HG03135 (cell line): ENCODE data around the gene MGST2.

Experiments used
- ATAC-seq: cut with Tn5 transposase; IDR thresholded peaks from one replicate; pipeline ENCODE4 v1.9.1; 2021; ENCODE audit warnings: mild to moderate bottlenecking, moderate library complexity; ENCODE audit not compliant: unreplicated experiment

The MGST2 gene

DNA sequence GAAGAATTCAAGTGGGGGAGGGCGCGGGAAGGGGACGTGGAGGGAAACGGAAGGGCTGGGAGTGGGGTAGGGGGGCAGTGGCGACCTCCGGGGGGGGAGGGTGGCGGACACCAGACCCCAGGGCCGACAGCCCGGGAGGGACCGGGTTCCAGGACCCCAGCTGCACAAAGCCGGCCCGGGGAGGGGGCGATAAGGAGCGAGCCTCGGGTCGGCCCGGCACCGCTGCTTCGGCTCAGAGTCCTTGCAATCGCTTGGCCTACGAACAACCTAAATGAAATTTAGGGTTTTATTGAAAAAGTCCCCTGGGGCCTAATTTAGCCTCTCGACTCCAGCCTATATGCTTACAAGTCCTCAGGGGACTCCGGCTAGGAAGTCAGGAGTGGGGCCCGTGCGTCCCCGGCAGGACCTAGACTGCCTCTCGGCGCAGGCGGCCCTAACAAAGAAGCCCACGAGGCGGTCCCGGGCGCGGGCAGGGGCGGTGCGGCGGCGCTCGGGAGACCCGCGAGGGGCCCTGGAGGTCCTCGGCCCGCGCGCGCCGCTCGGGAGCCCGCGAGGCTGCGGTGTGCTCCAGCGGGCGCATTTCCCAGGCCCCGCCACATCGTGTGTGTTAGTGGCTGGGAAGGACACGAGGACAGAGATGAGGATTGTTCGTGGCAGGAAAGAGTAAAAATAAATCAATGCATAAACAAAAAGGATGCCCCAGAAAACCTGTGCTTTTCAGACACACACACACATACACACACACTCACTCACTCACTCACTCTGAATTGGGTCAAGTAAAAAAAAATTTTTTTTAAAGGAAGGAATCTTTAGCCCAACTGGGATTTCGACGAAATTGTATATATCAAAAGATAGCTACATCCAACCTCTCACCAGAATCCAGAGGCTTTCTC lies 70.0 kb downstream of the MGST2 start:
- no peak for ATAC-seq

DNA sequence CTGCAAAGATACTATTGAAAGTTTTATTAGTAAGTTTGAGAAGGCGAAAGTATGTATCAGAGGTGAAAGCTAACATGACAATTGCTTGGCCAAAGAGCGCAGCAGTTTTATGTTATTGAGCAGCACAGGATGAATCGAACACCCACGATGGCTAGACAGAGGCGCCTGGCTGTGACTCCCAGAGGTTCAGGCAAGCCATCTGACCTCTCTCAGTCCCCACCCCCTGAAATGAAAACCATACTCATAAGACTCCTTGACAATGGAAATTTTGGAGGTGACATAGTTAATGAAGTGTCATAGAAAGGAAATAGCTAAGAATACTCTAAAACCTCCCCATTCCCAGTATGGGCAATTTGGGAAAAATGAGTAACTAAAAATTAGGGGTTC lies 70.6 kb downstream of the MGST2 start:
- ATAC-seq, result no peak

DNA sequence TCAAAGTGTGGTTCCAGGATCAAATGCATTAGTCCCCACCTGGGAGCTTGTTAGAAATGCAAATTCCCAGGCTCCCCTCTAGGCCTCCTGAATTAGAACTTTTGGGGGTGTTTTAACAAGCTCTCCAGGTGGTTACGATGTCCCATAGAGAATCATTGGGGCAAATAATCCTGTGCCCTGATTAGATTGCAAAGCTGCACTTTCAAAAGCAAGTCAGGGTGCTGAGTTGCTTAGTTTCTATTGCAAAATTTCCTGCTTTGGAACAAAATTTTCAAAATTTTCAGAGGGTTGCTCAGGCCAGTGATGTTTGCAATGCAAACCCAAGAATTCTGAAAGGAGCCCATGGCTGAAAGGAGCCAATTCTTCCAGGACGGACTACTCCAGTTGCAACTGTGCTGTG lies 71.0 kb downstream of the MGST2 start:
- ATAC-seq, result no peak

DNA sequence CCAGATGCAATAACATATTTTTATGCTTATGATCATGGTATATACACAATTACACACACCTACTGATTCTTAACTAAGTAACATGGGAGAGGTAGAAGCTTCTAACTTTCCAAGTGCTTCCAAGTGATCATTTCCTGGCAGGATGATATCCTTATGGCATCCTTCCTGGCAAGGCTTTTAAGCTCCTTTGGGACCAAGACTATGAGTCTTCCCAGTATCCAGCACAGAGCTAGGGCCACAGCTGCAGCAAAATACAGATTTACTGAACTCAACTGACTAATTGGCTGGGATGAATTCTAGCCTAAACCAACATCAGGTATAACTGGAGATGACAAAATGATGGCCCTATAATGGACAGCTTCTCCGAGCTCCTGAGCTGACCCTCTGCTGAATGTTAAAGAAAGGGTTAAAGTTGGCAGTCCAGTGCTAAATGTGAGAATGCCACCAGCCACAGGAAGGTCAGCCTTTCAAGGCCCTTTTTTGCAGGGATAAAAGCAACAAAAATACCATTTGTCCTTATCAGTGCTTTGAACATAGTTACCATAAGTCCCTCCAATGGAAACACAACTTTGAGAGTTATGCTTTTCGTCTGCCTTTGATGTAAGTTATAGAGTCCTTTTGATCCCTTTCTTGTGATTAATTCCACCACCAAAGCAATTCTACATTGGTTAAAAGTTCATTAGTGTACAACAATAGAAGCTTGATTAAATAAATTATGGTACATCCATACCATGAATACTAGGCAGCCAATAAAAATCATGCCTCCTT lies 73.4 kb downstream of the MGST2 start:
- no peak for ATAC-seq

DNA sequence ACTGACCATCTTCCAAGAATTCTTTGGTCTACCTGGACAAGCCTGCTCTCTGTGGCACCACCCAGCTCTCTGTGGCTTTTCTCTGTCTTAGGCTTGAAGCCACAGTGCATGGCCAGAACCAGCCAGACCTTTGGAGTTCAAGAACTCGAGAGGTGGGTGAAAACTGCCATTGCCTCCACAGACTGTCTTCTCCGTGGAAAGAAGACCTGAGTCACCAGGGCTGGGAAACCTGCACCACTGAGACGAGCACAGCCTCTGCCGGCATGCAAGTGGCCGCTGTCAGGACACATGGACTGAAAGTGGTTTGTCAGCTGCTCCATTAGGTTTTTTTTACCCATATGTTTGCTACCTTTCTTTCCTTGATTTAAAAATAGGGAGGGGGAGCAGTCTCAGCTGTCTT lies 74.5 kb downstream of the MGST2 start:
- no peak for ATAC-seq

DNA sequence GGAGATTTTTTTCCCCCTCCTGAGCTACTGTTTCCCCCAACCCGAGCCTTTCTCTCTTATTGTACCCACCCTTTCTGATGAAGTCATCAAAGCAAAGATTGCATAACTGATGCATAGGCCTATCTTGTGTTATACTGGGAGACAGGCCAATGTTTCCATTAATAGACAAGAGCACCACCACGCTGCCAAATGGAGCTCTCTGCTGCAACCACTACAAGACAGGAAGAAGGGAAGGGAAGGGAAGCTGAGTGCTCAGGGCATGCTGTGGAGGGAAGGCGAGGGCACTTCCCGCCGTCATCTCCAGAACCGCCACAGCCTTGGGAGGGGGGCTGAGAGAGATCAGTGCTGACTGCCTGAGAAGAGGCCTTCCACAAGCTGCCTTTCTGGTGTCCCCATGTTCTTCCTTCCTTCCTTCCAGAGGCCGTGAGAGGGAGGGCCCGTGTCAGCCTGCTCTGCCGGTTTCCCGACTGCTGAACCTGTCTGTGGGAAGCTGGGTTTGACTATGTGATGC lies 75.0 kb downstream of the MGST2 start:
- no peak for ATAC-seq

DNA sequence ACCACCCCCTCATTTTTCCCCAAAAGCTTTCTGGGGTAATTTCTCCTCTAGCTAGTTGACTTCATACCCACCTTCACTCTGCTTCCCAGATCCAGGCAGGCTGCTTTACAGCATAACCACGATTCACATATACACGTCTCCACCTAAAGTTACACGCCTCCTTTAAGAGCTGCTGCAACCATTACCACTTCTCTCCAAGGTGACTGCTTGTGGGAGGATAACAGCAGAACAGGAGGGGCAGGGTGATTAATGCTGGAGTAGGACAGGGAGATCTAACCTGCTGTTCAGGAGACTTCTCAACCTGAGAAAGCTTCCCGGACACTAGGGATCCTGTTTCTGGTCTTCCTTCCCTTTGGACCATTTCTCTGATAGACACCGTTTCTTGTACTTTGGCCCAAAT lies 77.4 kb downstream of the MGST2 start:
- no peak for ATAC-seq

DNA sequence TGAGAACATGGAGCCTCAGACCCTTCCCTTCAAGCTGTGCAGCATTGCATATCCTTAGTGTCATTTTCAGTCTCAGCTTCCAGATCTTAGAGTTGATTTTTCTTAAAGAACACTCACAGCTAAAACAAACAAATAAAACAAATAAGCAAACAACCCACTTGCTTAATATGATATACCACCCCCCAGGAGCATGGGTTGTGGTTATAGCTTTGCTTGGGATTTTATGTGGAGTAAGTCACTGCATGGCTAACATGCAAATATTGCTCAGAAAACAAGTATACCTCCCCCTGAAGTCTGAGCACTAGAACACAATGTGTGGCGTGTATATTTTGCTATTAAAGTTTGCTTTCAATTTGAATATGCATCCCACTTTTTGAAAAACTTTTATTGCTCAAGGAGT lies 78.6 kb downstream of the MGST2 start:
- no peak for ATAC-seq

DNA sequence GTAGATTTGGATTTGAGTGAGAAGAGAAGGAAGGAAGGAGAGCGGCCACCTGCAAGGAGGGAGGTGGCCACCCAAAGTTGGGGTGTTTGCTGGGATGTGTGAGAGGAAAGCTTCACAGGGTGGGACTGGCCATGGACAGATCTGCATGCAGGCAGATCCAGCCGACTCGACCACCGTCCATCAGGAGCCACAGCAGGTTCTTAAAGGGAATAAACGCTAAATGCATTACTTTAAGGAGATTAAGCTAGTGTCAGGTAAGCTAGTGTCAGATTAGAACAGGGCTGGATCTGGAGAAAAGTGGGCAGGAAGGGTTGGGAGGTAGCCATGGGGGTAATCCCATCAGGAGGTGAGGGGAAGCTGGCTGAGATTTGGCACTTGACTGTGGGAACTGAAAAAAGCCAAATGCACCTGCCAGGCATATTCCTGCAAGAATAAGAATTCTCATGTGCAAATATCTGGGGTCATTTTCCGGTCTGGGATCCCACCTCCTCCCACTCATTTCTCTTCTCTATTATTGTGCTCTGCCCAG lies 79.6 kb downstream of the MGST2 start:
- ATAC-seq, result no peak

DNA sequence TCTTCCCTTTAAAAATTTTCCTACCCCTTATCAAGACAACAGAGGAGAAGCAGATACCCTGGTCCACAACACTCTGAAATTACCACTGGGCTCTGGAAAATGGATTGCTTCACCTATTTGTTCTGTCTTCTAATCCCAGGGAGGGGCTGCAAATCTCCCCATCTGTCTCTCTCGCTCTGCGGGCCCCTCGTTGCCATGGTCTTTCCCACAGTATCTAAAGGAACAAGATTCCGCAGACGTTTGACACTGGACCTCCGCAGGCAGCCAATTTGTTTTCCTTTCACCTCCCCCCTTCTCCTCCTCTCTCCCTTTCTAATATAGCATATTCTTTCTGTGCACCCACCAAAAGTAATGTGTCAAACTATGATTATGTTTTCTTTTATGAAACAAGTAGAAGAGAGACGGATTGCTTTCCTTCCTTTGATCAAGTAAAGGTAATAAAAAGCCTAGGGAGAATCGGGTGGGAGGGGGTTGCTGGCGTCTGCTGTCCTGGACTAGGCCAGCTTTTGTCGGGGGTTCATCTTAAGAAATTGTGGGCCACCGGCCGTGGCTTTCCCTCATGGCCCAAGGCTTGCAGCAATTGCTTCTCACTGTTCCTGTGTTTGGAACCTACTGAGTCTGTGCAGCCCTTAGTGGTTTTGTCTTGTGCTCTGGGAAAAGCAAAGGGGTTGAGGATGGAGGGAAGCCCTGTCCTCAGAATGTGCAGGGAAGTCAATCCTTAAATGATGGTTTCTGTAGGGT lies 81.0 kb downstream of the MGST2 start:
- ATAC-seq, result no peak

DNA sequence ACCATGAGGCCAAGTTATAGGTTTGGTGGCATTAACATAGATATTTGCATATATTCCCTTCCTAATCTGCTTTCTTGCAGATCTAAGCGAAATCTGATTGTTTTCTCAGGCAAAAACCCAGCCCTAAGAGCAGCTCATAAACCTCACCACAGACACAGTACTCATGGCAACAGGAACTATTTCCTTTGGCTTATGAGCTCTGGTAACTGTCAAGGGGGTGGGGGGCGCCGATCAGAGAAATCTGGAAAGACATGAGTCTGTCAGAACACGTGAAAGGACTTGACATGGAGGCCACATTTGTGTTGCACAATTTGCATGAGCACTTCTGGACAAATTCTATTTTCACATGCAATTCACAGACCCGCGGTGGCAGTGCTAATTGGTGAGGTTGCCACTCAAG lies 83.7 kb downstream of the MGST2 start:
- no peak for ATAC-seq

DNA sequence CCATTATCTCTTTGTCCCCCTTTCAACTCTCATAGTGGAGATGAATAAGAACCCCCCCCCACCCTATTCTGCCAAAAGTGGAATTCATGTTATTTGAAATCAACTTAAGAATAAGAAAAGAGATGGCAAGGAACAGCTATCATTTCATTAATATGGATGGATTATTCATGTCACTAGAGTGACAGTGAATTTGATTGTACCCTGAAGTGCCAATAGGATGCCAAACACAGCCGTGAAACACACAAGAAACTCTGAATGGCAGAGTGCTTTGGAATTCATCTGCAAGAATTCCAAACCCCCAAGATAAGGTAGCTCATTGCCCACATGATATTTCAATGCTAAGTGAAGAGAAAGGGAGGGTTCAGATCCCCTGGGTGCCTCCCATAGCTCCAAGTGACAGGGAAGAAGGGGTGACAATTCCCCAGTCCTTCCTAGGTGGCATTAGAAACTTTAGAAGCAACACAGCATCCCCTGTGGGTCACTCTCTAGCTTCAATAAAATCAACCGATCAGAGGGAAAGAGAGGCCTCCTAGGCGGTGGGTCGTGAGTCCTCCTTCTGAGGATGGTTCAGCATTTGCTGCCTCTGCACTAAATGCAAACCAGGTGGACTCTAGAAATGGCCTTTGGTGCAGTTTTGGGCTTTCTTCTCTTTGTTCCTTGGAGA lies 84.3 kb downstream of the MGST2 start:
- no peak for ATAC-seq

DNA sequence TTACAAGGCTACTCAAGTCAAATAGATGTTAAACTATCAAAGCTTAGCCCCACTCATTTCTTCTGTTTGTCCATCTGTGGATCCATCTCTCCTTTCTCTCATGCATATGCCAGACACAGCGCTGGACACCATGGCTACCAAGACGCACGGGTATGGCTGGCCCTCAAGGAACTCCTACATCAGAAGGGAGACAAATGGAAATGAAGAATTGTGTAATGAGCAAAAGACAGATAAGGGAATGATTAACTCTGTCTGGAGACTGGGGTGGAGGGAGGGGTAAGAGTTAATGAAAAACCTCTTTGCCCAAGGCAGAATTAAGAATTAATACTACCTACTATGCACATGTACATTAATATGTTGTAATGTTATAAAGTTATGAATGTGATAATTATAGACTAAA lies 88.1 kb downstream of the MGST2 start:
- no peak for ATAC-seq
